Rectal smooth muscle tissue (tissue), 1 donor: ENCODE results near the gene TTYH1.
"Not testable (repeated sequence)": the region's sequence is repeated elsewhere in the genome, so short reads cannot be mapped to it uniquely, and the experiment has no call there.

Experiments used
- H3K27ac ChIP-seq: one replicate; pipeline ENCODE4 v1.7.0; 2013; ENCODE audit warnings: low read depth, low read length, inconsistent platforms
- H3K27me3 ChIP-seq: one replicate; pipeline ENCODE4 v1.7.0; 2013; ENCODE audit warnings: low read length; ENCODE audit not compliant: control insufficient read depth, insufficient read depth
- H3K36me3 ChIP-seq: one replicate; pipeline ENCODE4 v1.7.0; 2013; ENCODE audit warnings: low read length; ENCODE audit not compliant: control insufficient read depth, insufficient read depth
- H3K4me1 ChIP-seq: one replicate; pipeline ENCODE4 v1.7.0; 2013; ENCODE audit warnings: low read length; ENCODE audit not compliant: control insufficient read depth, insufficient read depth
- H3K4me3 ChIP-seq: one replicate; pipeline ENCODE4 v1.7.0; 2013; ENCODE audit warnings: low read length
- H3K9ac ChIP-seq: one replicate; pipeline ENCODE4 v1.7.0; 2013; ENCODE audit warnings: low read length

TTYH1 gene

DNA sequence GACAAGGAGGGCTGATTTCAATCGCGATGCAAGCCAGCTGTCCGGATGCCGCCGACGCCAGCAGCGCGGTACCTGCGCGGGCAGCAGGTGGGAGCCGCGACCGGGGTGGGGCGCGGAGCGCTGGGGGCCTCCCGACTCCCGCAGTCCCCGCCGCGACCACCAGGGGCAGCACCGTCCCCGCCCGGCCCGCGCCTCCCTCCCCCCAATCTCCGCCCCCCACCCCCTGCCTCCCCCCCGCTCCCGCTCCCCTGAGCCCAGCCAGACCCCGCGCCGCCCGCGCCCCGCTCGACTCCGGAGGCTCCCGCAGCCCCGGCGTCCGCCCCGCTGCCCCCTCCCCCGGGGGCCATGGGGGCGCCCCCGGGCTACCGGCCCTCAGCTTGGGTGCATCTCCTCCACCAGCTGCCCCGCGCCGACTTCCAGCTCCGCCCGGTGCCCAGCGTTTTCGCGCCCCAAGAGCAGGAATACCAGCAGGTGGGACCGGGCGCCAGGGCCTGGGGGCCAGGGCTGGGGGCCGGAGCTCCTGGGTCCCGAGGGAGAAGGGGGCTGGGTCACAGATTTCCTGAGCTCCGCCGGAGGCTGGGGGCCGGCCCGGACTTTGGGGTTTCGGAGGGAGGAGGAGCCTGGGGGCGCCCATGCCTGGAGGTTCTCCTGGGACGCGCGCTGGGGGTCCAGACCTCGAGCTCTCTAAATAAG is at the start of gene TTYH1:
TSS of gene TTYH1 (plus strand) at position 257 of the 693 bp plus-strand sequence. CDS start at position 346, 89 bp downstream.
- peaks cover 36% of the 10 kb centered on the region for H3K27me3 ChIP-seq
- H3K9ac ChIP-seq: no peak within 1 kb of the TSS
- no peak within 1 kb of the TSS for H3K27ac ChIP-seq
- no peaks in the 10 kb centered on the region for H3K4me1 ChIP-seq
- H3K4me3 ChIP-seq: peak within 1 kb of the TSS; percentile 8
- no peaks in the 10 kb centered on the region for H3K36me3 ChIP-seq

DNA sequence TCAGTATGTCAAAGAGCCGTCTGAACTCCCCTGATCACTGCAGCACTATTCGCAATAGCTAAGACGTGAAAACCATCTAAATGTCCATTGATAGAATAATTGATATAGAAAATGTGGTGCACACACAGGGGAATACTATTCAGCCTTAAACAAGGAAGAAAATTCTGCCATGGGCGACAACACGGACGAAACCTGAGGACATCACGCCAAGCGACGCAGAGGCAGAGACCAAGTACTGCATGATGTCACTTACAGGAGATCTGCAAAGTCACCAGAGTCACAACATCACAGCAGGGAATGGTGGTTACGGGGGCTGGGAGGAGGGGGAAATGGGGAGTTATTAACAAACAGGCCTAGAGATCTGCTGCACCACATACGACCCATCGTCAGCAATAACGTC is 49.5 kb upstream of the TTYH1 start:
- H3K9ac ChIP-seq, H3K36me3 ChIP-seq, H3K4me1 ChIP-seq, H3K27ac ChIP-seq, H3K4me3 ChIP-seq, H3K27me3 ChIP-seq: not testable (repeated sequence)

DNA sequence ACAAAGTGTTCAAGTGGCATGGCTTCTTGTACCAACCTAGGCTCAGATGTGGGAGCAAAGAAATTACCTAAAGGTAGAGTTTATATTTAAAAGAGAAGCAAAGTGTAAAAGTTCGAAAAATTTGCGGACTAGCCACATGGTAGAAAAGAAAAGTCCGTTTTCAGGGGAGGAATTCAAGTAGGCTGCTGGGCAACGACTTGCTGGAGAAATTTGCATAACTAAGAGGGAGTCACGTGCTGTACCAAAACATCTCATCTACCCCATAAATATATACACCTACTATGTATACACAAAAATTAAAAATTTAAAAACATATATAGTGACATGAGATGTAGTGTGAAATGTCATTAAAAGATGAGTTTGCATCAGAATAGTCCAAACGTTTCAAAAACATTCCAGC is 48.5 kb upstream of the TTYH1 start:
- Histone ChIP-seq H3K27me3 (no peaks in the 10 kb centered on the region), H3K4me1 (no peaks in the 10 kb centered on the region), H3K9ac (no peak overlapping the region), H3K27ac (no peak overlapping the region), H3K36me3 (no peaks in the 10 kb centered on the region), H3K4me3 (no peak overlapping the region)

DNA sequence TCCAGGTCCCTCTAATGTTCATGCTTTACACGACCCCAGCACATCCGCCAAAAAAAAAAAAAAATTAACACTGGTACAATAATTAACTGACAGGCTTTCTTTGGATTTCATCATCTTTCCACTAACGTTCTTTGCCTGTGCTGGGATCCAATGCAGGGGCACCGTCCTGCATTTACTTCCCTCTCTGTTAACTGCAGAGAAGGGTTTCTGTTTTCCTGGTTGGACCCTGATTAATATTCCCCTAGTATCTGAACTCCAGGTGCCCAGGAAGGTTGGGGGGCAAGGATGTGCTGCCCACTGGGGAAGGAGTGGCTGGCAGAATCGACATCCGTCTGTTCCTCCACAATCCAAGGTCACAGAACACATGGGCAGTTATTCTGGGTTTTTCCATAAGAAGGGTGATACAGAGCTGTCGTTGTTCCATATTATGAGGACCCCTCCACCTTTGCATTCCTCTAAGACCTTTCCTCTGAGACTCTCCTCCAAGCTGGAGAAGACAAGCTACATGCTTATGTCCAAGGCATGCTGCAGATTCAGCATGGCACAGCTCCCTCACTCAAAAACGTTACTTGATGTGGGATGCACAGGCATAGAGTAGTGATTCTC is 46.1 kb upstream of the TTYH1 start:
- H3K4me1 ChIP-seq: no peaks in the 10 kb centered on the region
- H3K27ac ChIP-seq: no peak overlapping the region
- H3K36me3 ChIP-seq: no peaks in the 10 kb centered on the region
- no peak overlapping the region for H3K4me3 ChIP-seq
- H3K27me3 ChIP-seq: no peaks in the 10 kb centered on the region
- no peak overlapping the region for H3K9ac ChIP-seq

DNA sequence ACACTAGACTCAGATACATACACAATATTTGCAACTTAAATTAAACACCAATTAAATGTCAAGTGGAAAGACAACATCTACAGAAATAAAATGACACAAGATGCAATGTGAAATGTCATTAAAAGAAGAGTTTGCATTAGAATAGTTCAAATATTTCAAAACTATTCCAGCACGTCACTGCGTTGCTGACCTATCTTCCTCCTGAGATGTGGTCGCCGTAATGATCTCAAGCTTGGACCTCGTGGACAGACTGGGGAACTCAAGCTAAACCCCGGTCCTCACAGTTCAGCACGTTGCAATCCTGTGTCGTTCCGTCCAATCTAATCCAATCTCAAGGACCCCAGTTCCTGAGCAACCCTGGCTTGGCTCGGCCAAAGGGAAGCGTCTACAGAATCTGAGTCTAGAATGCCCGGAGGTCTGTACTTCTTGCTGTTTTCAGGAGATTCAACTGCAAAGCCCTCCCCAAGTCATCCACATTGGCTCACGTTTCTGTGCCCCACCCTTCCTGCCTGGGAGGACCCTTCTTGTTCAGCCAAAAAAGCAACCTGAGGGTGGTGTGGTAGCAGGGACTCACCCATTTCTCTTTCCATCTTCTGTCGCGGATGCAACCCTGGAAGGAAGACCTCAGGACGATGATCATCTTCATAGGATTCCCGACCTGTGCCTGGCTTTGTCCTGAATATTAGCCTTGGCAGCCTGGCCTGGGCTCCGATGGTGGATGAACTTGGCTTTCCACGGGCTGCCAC is 45.4 kb upstream of the TTYH1 start:
- H3K4me1 ChIP-seq, H3K27ac ChIP-seq, H3K36me3 ChIP-seq, H3K9ac ChIP-seq, H3K27me3 ChIP-seq, H3K4me3 ChIP-seq: not testable (repeated sequence)

DNA sequence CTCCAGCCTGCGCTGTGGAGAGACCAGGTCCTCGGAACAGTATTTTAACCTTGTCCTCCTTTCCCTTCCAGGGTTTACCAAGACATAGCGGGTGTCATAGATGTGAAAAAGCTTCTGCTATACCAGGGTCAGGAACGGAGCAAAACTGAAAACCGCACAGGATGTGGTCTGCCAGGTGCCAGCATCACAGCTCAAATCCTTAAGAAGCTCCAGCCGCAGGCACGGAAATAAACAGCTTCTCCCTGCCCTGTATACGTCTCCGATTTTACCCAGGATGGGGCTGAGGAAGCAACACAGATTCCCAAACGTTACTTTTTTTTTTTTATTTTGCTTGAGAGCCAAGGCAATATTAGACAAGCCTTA is 44.8 kb upstream of the TTYH1 start:
- not testable (repeated sequence) for H3K9ac ChIP-seq, H3K27me3 ChIP-seq, H3K27ac ChIP-seq, H3K4me3 ChIP-seq, H3K4me1 ChIP-seq, H3K36me3 ChIP-seq

DNA sequence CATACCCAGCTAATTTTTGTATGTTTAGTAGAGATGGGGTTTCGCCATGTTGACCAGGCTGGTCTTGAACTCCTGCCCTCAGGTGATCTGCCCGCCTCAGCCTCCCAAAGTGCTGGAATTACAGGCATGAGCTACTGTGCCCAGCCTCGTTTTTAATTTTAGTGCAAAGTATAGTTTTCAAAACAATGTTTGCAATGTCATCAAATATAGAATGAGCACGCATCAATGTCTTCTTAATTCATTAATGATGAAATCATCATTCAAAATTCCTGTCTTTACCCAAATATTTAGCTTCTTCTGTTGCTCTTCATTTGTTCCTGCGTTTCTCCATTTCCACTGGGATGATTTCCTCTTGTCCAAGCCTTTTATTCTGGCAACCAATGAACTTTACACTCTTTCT is 43.8 kb upstream of the TTYH1 start:
- not testable (repeated sequence) for H3K27ac ChIP-seq, H3K9ac ChIP-seq, H3K27me3 ChIP-seq, H3K36me3 ChIP-seq, H3K4me1 ChIP-seq, H3K4me3 ChIP-seq

DNA sequence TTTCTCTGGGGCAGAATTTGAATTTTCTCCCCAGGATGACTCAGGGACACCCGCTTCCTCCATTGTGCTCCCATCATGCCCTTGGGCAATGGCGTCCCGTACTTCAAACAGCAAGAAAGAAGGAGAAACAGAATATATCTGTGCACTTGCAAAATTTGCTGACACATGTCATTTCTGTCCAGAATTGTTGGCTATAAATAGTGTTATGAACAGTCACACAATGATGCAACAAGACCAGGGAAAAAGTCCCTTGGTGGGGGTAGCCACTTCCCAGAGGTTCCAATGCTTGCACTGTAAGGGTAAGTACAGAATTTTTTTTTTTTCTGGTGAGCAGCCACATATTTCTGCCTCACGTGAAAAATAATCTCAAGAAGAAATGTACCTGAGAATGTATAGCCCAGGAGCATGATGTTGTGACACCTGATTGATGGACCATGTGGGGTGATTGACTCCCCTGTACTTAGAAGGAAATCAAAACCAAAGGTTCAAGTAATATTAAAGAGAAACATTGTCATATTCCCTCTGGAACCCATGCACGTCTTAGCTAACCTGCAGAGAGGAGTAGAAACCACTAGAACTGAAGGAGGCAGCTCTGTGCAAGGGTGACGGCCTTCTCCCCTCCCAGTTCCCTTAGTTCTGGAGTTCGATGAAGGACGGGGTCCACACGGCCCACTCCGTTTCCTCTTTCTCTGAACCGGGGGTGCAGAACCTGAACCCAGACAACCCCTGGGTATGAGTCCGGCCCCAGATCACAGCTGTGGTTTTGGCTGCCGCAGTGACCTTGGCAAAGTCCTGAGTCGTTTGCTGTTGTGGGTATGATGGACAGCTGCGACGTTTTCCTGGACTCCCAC is 41.3 kb upstream of the TTYH1 start:
- Histone ChIP-seq H3K4me3 (no peak overlapping the region), H3K27ac (no peak overlapping the region)

DNA sequence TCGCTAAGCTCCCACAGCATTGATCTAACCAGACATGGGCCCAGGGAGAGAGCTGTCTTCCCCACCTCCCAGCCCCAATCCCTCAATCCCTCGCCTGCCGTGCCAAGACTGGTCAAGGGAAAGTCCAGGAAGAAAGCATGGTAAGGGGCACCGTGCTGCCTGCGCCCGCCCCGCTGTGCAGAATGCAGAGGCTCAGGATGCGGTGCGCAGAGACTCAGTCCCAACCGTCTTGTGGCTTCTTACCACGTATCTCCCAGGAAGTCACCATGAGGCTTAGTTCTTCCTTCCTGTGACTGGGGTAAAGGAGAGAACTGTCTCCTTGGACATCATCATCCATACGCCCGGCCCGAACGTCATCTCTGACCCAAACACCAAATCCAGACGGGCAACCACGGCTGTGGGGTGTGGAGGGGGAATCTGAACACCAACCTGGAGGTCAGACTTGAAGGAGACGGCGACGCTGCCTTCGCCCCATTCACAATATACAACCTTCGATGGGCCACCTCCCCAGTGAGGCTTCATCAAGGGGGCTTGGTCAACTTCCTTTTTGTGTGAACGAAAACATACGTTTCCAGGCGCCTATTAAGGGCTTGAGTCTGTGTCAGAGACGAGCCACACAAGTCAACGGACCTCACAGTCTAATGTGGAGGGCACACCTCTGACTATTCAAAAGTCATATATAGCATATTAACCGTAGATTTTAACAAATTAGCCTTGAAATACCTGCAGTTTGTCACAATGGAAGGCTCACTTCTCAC is 39.9 kb upstream of the TTYH1 start:
- Histone ChIP-seq H3K4me3 (peak overlapping the region; percentile 41), H3K27ac (peak overlapping the region; percentile 32)
- not testable (repeated sequence) for H3K36me3 ChIP-seq, H3K9ac ChIP-seq, H3K4me1 ChIP-seq, H3K27me3 ChIP-seq

More for the DNA sequence above, 41.3 kb upstream of the TTYH1 start:
- no peaks in the 10 kb centered on the region for H3K4me1 ChIP-seq
- no peaks in the 10 kb centered on the region for H3K36me3 ChIP-seq
- no peaks in the 10 kb centered on the region for H3K27me3 ChIP-seq
- H3K9ac ChIP-seq: no peak overlapping the region

DNA sequence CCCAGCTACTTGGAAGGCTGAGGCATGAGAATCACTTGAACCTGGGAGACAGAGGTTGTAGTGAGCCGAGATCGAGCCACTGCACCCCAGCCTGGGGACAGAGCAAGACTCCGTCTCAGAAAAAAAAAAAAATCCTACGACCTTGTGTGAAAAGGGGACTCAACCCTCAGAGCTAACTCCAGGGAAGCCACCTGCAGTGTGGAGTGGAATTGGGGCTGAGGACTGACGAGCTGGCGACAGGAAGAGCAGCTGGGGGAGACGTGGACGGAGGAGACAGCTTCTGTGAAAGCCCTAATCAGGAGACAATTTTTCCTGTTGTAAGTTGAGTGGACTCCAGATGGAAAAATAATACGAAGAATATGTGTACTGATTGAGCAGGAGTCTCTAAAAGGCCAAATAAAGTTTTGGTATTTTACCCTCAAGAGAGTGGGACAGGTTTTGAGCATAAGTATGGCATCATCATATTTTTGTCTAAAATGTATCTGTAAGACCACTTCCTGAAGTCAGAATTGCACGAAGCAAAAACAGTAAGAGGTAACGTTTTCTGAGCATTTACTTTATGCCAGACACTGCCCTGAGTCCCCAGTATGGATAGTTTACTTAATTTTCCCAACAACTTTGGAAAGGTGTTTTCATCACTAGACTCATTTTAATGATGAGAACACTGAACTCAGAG is 38.5 kb upstream of the TTYH1 start:
- H3K27ac ChIP-seq: no peak overlapping the region
- H3K36me3 ChIP-seq: no peaks in the 10 kb centered on the region
- H3K9ac ChIP-seq: no peak overlapping the region
- no peaks in the 10 kb centered on the region for H3K4me1 ChIP-seq
- no peak overlapping the region for H3K4me3 ChIP-seq
- H3K27me3 ChIP-seq: no peaks in the 10 kb centered on the region

DNA sequence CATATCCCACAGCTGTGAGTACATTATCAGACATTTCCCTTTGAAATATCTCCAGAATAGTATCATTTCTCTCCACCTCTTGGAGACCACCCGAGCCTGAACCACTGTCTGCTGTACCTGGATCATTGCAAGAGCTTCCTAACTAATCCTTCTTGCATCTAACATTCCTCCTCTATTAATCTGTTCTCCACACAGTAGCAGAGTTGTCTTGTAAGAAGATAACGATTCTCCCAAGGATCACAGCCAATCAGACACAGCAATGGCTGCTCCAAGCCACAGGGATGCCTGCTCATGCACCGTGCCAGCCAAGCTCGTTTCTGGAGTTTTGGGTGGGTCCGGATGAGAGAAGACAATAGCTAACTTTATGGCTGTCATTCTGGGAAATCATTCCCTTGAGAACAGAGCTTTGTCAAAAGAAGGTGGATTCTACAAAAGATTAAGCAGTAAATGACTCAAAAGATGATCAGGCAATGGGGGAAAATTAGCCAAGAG is 36.0 kb upstream of the TTYH1 start:
- Histone ChIP-seq H3K4me1 (no peaks in the 10 kb centered on the region), H3K9ac (no peak overlapping the region), H3K27me3 (no peaks in the 10 kb centered on the region), H3K4me3 (no peak overlapping the region), H3K27ac (no peak overlapping the region), H3K36me3 (no peaks in the 10 kb centered on the region)
